GM12892 (cell line): Measurements from ENCODE around the gene IRF2.

ENCODE experiments used
- POLR2A ChIP-seq: IDR thresholded peaks from 2 replicates; pipeline ENCODE4 v1.6.1; 2011; ENCODE audit warnings: low read depth, low read length, control low read depth
- POLR2AphosphoS5 ChIP-seq: IDR thresholded peaks from 2 replicates; pipeline ENCODE4 v1.6.1; 2011; ENCODE audit warnings: low read depth, low read length, control low read depth
- TAF1 ChIP-seq: IDR thresholded peaks from 2 replicates; pipeline ENCODE4 v1.6.1; 2011; ENCODE audit warnings: low read depth, mild to moderate bottlenecking, control low read depth, low read length, borderline replicate concordance

DNA sequence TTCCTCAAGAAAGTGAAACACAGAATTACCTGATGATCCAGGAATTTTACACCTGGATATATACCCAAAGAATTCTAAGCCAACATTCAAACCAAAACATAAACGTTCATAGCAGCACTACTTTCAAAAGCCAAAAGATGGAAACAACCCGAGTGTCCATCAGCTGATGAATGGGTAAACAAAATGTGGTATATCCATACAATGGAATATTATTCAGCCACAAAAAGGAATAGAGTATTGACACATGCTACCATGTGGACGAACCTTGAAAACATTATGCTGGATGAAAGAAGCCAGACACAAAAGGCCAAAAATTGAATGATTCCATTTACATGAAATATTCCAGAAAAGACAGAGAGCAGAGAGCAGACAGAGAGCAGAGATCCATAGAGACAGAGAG is 52.0 kb downstream of the IRF2 start:
- TF ChIP-seq POLR2AphosphoS5 (no peak), TAF1 (no peak), POLR2A (no peak)
